Activated CD8-positive, alpha-beta T cell treated with anti-CD3 and anti-CD28 coated beads for 36 hours (primary cell): ENCODE data around the gene AUTS2. TPM values are rescaled to one million over a fixed set of nuclear protein-coding genes. Genes with fewer than 3 reads are reported as not detected.

ENCODE experiments used
- ATAC-seq: fragments of 200-7000 bp; cut with Tn5 transposase; one replicate; pipeline ENCODE4 v1.10.0; 2021; ENCODE audit warnings: mild to moderate bottlenecking, moderate library complexity
- CTCF ChIA-PET: fragments of 350-600 bp; sonication (Branson Sonifier 250); formaldehyde crosslinking; loops from one replicate; lab custom pipeline; 2021; ENCODE audit warnings: antibody characterized with exemption; lab: Charles Lee
- POLR2A ChIA-PET: fragments of 350-600 bp; sonication (Branson Sonifier 250); formaldehyde crosslinking; loops from one replicate; lab custom pipeline; 2021; ENCODE audit warnings: antibody characterized with exemption; lab: Charles Lee
- DNase-seq: peaks from one replicate; pipeline ENCODE4 v3.0.0-alpha.2; 2020
- H3K27ac Mint-ChIP-seq: one replicate; pipeline ENCODE4 v1.8.0; 2021; ENCODE audit warnings: mild to moderate bottlenecking, mixed read lengths
- H3K27me3 Mint-ChIP-seq: one replicate; pipeline ENCODE4 v1.8.0; 2021; ENCODE audit warnings: mixed read lengths
- H3K36me3 Mint-ChIP-seq: one replicate; pipeline ENCODE4 v1.8.0; 2021; ENCODE audit warnings: low read depth, mixed read lengths
- H3K4me1 Mint-ChIP-seq: one replicate; pipeline ENCODE4 v1.8.0; 2021; ENCODE audit warnings: low read depth, mixed read lengths
- H3K4me3 Mint-ChIP-seq: one replicate; pipeline ENCODE4 v1.8.0; 2021; ENCODE audit warnings: mild to moderate bottlenecking, moderate library complexity, mixed read lengths
- H3K9me3 Mint-ChIP-seq: one replicate; pipeline ENCODE4 v1.8.0; 2021; ENCODE audit warnings: mixed read lengths
- intact Hi-C: fragments of 100-400 bp; cut with micrococcal nuclease; formaldehyde crosslinking; loops from one replicate; pipeline ENCODE4 v1.10.0; 2022
- total RNA-seq, 2 experiments: library from RNA; stranded (reverse); gene quantifications; one replicate each; pipeline ENCODE4 v1.2.3, GENCODE V29; 2021
- TF ChIP-seq, protein P1 (sequence below): fragments of 200-600 bp; IDR thresholded peaks from one replicate; pipeline ENCODE4 v1.8.0; 2022; ENCODE audit warnings: antibody characterized with exemption, mild to moderate bottlenecking

AUTS2 gene
- total RNA-seq, 2 experiments from 2014 or later, result 3.1 to 3.3 TPM

DNA sequence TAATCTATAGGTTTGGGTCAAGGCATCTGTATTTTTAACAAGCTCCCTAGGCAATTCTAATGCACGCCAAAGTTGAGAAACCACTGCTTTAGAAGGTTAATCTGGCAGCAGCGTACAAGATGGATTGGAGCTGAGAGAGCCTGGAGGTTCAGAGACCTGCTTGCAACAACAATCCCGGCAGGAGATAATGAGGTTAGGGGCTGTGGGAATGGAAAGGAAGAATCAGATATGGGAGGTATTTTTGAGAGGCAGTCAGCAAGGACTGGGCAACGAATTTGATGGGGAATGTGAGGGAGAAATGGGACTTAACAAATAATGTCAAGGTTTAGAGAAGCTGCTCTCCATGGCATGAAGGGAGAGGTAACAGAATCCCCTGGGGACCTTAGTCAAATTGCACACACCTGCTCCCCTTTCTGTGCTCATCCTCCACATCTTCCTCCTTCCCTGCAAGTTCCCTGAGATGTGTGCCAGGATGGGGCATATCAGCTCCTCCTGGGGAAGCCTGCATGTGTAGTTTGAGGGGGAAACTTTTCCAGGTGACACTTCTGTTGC is 802.6 kb downstream of the AUTS2 start:
- CTCF ChIA-PET, result no interaction called here
- no peaks in the 10 kb centered on the region for H3K27me3 Mint-ChIP-seq
- TF ChIP-seq, protein P1, sequence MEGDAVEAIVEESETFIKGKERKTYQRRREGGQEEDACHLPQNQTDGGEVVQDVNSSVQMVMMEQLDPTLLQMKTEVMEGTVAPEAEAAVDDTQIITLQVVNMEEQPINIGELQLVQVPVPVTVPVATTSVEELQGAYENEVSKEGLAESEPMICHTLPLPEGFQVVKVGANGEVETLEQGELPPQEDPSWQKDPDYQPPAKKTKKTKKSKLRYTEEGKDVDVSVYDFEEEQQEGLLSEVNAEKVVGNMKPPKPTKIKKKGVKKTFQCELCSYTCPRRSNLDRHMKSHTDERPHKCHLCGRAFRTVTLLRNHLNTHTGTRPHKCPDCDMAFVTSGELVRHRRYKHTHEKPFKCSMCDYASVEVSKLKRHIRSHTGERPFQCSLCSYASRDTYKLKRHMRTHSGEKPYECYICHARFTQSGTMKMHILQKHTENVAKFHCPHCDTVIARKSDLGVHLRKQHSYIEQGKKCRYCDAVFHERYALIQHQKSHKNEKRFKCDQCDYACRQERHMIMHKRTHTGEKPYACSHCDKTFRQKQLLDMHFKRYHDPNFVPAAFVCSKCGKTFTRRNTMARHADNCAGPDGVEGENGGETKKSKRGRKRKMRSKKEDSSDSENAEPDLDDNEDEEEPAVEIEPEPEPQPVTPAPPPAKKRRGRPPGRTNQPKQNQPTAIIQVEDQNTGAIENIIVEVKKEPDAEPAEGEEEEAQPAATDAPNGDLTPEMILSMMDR, result no peak

DNA sequence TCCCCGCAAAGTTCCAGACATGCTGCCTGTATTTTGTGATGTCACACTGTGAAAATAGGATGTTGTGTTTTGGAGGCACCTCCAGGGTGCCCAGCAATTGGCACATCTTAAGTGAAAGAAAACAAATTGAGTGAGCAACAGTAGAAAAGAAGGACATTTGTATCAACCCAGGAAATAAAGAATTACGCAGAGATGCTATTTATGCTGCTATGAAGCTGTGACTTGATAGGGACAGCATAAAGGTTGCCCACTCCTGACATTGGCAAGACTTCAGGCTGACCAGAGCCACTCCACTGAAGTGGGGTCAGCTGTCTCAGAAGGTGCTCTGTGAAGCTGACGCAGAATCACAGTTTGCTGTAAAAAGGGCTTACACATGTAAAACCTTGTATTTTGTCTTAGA is 803.8 kb downstream of the AUTS2 start:
- no peaks in the 10 kb centered on the region for H3K27me3 Mint-ChIP-seq

More for the DNA sequence above, 802.6 kb downstream of the AUTS2 start:
- Mint-ChIP-seq H3K4me3 (no peak overlapping the region), H3K36me3 (no peaks in the 10 kb centered on the region), H3K27ac (no peak overlapping the region), H3K4me1 (no peaks in the 10 kb centered on the region), H3K9me3 (no peaks in the 10 kb centered on the region)
- no peak for DNase-seq
- POLR2A ChIA-PET, result interaction anchor here (0.7 kb wide), 1 partner anchor 18 kb away, joined by 4 read pairs; no protein-coding TSS in a partner anchor
- intact Hi-C loops, result no loop called here
- ATAC-seq, result no peak

DNA sequence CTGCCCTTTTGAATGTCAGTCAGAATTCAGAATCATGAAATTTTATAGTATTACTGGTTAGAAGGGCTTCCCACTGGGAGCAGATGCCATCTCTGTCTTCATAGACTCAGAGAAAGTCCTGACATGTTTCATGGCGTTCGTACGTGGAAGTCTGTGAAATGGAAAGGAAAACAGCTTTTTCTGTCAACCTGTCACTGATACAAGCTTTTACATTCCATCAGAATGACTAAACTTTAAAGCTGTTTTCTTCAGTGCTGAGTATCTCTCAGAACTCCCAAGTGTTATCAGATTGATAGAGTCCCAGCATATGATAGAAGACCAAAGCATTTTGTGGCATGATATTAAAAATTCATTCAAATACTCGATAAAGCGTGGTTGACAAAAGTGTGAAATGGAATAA is 807.0 kb downstream of the AUTS2 start:
- no peak for ATAC-seq
- TF ChIP-seq, protein P1, result no peak
- no peaks in the 10 kb centered on the region for H3K9me3 Mint-ChIP-seq
- no peaks in the 10 kb centered on the region for H3K27me3 Mint-ChIP-seq
- intact Hi-C loops, result no loop called here
- ChIA-PET CTCF (no interaction called here), POLR2A (no interaction called here)
- no peak overlapping the region for H3K27ac Mint-ChIP-seq
- DNase-seq, result no peak
- H3K4me3 Mint-ChIP-seq, result no peak overlapping the region
- H3K36me3 Mint-ChIP-seq, result no peaks in the 10 kb centered on the region
- no peaks in the 10 kb centered on the region for H3K4me1 Mint-ChIP-seq

More for the DNA sequence above, 803.8 kb downstream of the AUTS2 start:
- intact Hi-C loops, result no loop called here
- POLR2A ChIA-PET, result no interaction called here
- H3K4me1 Mint-ChIP-seq, result no peaks in the 10 kb centered on the region
- no peaks in the 10 kb centered on the region for H3K36me3 Mint-ChIP-seq
- CTCF ChIA-PET, result no interaction called here
- ATAC-seq (no peak), DNase-seq (no peak)
- no peak overlapping the region for H3K27ac Mint-ChIP-seq
- no peak overlapping the region for H3K4me3 Mint-ChIP-seq
- H3K9me3 Mint-ChIP-seq, result no peaks in the 10 kb centered on the region
- TF ChIP-seq, protein P1, result no peak

DNA sequence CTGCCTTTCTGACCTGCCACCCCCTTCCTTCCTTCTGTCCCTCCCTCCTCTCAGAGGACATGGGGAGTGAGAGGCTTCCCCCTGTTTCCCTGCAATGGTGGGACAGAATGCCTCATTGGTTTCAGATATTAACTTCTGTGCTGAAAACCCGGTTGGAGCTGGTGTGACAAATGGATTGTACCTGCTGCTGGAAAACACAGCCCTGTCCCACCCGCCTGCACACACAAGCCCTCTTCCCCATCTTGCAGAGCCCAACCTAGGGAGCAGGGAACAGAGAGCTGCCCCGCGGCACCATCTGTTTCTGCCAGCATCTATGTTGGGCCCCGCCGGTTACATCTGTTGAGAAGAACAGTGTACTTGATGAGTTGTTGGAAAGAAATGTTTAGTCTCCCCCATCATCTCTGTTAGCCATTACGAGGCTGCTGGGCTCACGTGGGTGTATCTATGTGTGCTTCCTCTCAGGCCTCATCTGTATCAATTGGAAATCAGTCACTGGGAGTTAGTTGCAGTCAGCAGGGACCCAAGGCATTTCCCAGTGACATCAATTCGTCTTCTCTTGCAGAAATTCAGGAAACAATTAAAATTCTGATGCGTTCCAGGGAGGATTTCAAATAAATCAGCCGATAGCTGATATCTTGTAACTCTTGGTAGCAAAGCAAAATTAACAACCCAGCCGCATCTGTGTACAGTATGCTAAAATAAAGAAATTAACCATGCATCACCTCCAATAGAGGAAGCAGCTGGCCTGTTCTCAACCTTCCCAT is 808.1 kb downstream of the AUTS2 start:
- ATAC-seq (no peak), DNase-seq (no peak)
- ChIA-PET CTCF (interaction anchor here (0.7 kb wide), 1 partner anchor 213 kb away, joined by 3 read pairs; no protein-coding TSS in a partner anchor), POLR2A (no interaction called here)
- H3K4me1 Mint-ChIP-seq, result no peaks in the 10 kb centered on the region
- no peaks in the 10 kb centered on the region for H3K9me3 Mint-ChIP-seq
- intact Hi-C loops, result no loop called here
- no peak overlapping the region for H3K4me3 Mint-ChIP-seq
- TF ChIP-seq, protein P1, result no peak
- no peaks in the 10 kb centered on the region for H3K36me3 Mint-ChIP-seq
- no peak overlapping the region for H3K27ac Mint-ChIP-seq
- no peaks in the 10 kb centered on the region for H3K27me3 Mint-ChIP-seq

DNA sequence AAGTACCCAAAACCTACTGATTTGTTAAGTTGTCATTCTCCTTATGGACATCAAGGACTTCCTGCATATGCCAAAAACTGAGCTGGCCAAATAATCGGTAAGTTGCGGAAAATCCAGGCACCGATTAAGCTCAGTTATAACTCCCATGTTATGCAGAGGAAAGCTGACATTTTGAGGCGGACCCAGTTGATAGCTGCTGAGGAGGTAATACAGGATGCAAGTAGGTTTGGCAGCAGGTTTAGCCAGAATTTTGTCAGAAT is 808.6 kb downstream of the AUTS2 start:
- no peak for ATAC-seq
- H3K27ac Mint-ChIP-seq, result no peak overlapping the region

More for the DNA sequence above, 808.6 kb downstream of the AUTS2 start:
- CTCF ChIA-PET, result interaction anchor here (0.7 kb wide), 1 partner anchor 214 kb away, joined by 3 read pairs; no protein-coding TSS in a partner anchor
- POLR2A ChIA-PET, result no interaction called here
- no peaks in the 10 kb centered on the region for H3K27me3 Mint-ChIP-seq
- H3K4me1 Mint-ChIP-seq, result no peaks in the 10 kb centered on the region
- no peaks in the 10 kb centered on the region for H3K9me3 Mint-ChIP-seq
- no peak for DNase-seq
- intact Hi-C loops, result no loop called here
- H3K36me3 Mint-ChIP-seq, result no peaks in the 10 kb centered on the region
- H3K4me3 Mint-ChIP-seq, result no peak overlapping the region
- TF ChIP-seq, protein P1, result no peak
